ENCODE measurements around the gene RASGEF1B. TPM values are rescaled to one million over a fixed set of nuclear protein-coding genes. Genes with fewer than 3 reads are reported as not detected.

RASGEF1B gene
- total and polyA plus RNA-seq, 2 donors from 2014 or later, result 8.3 to 15.0 TPM

- no peak for TF ChIP-seq CTCF (IDR thresholded peaks at IDR 0.05; ENCODE audit: borderline replicate concordance, extremely low read depth, insufficient read depth)
Measured at GRCh38 chr4:81412946-81413495, 58.7 kb downstream of the RASGEF1B start.

GRCh38 chr4:81410680-81411079 lies 61.0 kb downstream of the RASGEF1B start:
- Histone ChIP-seq H3K9me3 (ENCODE audit: control insufficient read depth in 2 of 3, insufficient read depth in 1 of 3, low read length in 3 of 3) (no peaks in the 10 kb centered on the region), H3K27me3 (ENCODE audit: control insufficient read depth, insufficient read depth, low read length) (no peaks in the 10 kb centered on the region), H3K9ac (ENCODE audit: low read length in 3 of 3) (no peak overlapping the region), H3K36me3 (ENCODE audit: control insufficient read depth in 2 of 3, insufficient read depth in 3 of 3, low read length in 3 of 3) (no peaks in the 10 kb centered on the region), H3K4me3 (ENCODE audit: low read length in 3 of 3) (no peak overlapping the region), H3K4me1 (ENCODE audit: control insufficient read depth in 2 of 3, insufficient read depth in 2 of 3, low read depth in 1 of 3, low read length in 3 of 3) (no peaks in the 10 kb centered on the region), H3K27ac (ENCODE audit: low read depth in 2 of 2, low read length in 2 of 2) (no peak overlapping the region)
- FAIRE-seq (no peak), DNase-seq (no peak)
- no peak for TF ChIP-seq CTCF (IDR thresholded peaks at IDR 0.05; ENCODE audit: borderline replicate concordance, extremely low read depth, insufficient read depth)
- intact Hi-C loops (cut with DNase I), result no loop called here

More at GRCh38 chr4:81412946-81413495, 58.7 kb downstream of the RASGEF1B start:
- Histone ChIP-seq H3K27me3 (ENCODE audit: control insufficient read depth, insufficient read depth, low read length) (no peaks in the 10 kb centered on the region), H3K4me1 (ENCODE audit: control insufficient read depth in 2 of 3, insufficient read depth in 2 of 3, low read depth in 1 of 3, low read length in 3 of 3) (no peaks in the 10 kb centered on the region), H3K27ac (ENCODE audit: low read depth in 2 of 2, low read length in 2 of 2) (no peak overlapping the region), H3K9me3 (ENCODE audit: control insufficient read depth in 2 of 3, insufficient read depth in 1 of 3, low read length in 3 of 3) (no peaks in the 10 kb centered on the region), H3K36me3 (ENCODE audit: control insufficient read depth in 2 of 3, insufficient read depth in 3 of 3, low read length in 3 of 3) (no peaks in the 10 kb centered on the region), H3K4me3 (ENCODE audit: low read length in 3 of 3) (no peak overlapping the region), H3K9ac (ENCODE audit: low read length in 3 of 3) (no peak overlapping the region)
- DNase-seq, result peak in 3 of 5 donors; percentile 55 to 65 (median 61)
- FAIRE-seq, result no peak
- intact Hi-C loops (cut with DNase I), result no loop called here

GRCh38 chr4:81409836-81410235 lies 61.9 kb downstream of the RASGEF1B start:
- FAIRE-seq (no peak), DNase-seq (no peak)
- H3K9me3 ChIP-seq (ENCODE audit: control insufficient read depth in 2 of 3, insufficient read depth in 1 of 3, low read length in 3 of 3), result no peaks in the 10 kb centered on the region
- no peak overlapping the region for H3K9ac ChIP-seq (ENCODE audit: low read length in 3 of 3)
- no peak overlapping the region for H3K4me3 ChIP-seq (ENCODE audit: low read length in 3 of 3)
- no peaks in the 10 kb centered on the region for H3K4me1 ChIP-seq (ENCODE audit: control insufficient read depth in 2 of 3, insufficient read depth in 2 of 3, low read depth in 1 of 3, low read length in 3 of 3)
- H3K27ac ChIP-seq (ENCODE audit: low read depth in 2 of 2, low read length in 2 of 2), result no peak overlapping the region
- intact Hi-C loops (cut with DNase I), result loop anchor here (10.0 kb wide), 1 partner anchor 795 kb away; no protein-coding TSS in a partner anchor
- no peak for TF ChIP-seq CTCF (IDR thresholded peaks at IDR 0.05; ENCODE audit: borderline replicate concordance, extremely low read depth, insufficient read depth)
- H3K27me3 ChIP-seq (ENCODE audit: control insufficient read depth, insufficient read depth, low read length), result no peaks in the 10 kb centered on the region
- no peaks in the 10 kb centered on the region for H3K36me3 ChIP-seq (ENCODE audit: control insufficient read depth in 2 of 3, insufficient read depth in 3 of 3, low read length in 3 of 3)

GRCh38 chr4:81408341-81408740 lies 63.4 kb downstream of the RASGEF1B start:
- H3K27me3 ChIP-seq (ENCODE audit: control insufficient read depth, insufficient read depth, low read length), result no peaks in the 10 kb centered on the region
- H3K9ac ChIP-seq (ENCODE audit: low read length in 3 of 3), result no peak overlapping the region
- TF ChIP-seq CTCF (IDR thresholded peaks at IDR 0.05; ENCODE audit: borderline replicate concordance, extremely low read depth, insufficient read depth), result no peak
- H3K4me3 ChIP-seq (ENCODE audit: low read length in 3 of 3), result no peak overlapping the region
- H3K9me3 ChIP-seq (ENCODE audit: control insufficient read depth in 2 of 3, insufficient read depth in 1 of 3, low read length in 3 of 3), result no peaks in the 10 kb centered on the region
- DNase-seq (no peak), FAIRE-seq (no peak)
- H3K36me3 ChIP-seq (ENCODE audit: control insufficient read depth in 2 of 3, insufficient read depth in 3 of 3, low read length in 3 of 3), result no peaks in the 10 kb centered on the region
- no peak overlapping the region for H3K27ac ChIP-seq (ENCODE audit: low read depth in 2 of 2, low read length in 2 of 2)
- intact Hi-C loops (cut with DNase I), result loop anchor here (10.0 kb wide), 1 partner anchor 796 kb away; no protein-coding TSS in a partner anchor
- no peaks in the 10 kb centered on the region for H3K4me1 ChIP-seq (ENCODE audit: control insufficient read depth in 2 of 3, insufficient read depth in 2 of 3, low read depth in 1 of 3, low read length in 3 of 3)

Measured in kidney (tissue), 14 donors.